Measurements from ENCODE around the gene ZBTB20. TPM values are rescaled to one million over a fixed set of nuclear protein-coding genes. Genes with fewer than 3 reads are reported as not detected.

Gene ZBTB20
- total and polyA plus RNA-seq, 12 donors, result 2.8 to 167 (median 108) TPM

DNA sequence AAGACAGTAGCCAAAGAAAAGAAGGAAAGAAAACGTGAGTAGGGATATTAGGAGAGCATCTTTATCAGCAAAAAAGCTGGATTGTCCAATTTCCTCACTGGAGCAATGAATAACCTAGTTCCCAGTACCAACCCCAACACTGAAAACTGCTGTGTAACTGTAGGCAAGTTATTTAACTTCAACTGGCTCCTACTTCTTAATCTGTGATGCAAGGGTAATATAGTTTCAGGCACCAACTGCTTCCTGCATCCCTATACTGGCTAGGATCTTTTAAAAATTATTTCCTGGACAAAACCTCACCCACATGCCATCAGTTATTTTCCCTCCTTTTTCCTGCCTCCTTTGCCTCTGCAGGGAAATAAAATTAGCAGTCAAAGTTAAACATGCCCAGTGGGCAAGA is 59.6 kb downstream of the ZBTB20 start:
- H3K9me3 ChIP-seq (replicated peaks in 1 of 3), result no peaks in the 10 kb centered on the region
- no peak for DNase-seq
- no peaks in the 10 kb centered on the region for H3K27me3 ChIP-seq
- 61 to 73% (median 68%) methylated on average over 1 of the region's 1 CpG for WGBS, 4 donors
- H3K27ac ChIP-seq, result no peak overlapping the region
- TF ChIP-seq, protein P1, sequence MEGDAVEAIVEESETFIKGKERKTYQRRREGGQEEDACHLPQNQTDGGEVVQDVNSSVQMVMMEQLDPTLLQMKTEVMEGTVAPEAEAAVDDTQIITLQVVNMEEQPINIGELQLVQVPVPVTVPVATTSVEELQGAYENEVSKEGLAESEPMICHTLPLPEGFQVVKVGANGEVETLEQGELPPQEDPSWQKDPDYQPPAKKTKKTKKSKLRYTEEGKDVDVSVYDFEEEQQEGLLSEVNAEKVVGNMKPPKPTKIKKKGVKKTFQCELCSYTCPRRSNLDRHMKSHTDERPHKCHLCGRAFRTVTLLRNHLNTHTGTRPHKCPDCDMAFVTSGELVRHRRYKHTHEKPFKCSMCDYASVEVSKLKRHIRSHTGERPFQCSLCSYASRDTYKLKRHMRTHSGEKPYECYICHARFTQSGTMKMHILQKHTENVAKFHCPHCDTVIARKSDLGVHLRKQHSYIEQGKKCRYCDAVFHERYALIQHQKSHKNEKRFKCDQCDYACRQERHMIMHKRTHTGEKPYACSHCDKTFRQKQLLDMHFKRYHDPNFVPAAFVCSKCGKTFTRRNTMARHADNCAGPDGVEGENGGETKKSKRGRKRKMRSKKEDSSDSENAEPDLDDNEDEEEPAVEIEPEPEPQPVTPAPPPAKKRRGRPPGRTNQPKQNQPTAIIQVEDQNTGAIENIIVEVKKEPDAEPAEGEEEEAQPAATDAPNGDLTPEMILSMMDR (IDR thresholded peaks at IDR 0.05), result no peak
- no peak for TF ChIP-seq POLR2A (IDR thresholded peaks at IDR 0.05)
- intact Hi-C loops (cut with DNase I), result no loop called here
- no peaks in the 10 kb centered on the region for H3K36me3 ChIP-seq (replicated peaks in 1 of 2)
- no peak overlapping the region for H3K4me3 ChIP-seq
- H3K4me1 ChIP-seq (replicated peaks in 1 of 2), result peaks cover 0 to 35% of the 10 kb centered on the region in 2 donors

DNA sequence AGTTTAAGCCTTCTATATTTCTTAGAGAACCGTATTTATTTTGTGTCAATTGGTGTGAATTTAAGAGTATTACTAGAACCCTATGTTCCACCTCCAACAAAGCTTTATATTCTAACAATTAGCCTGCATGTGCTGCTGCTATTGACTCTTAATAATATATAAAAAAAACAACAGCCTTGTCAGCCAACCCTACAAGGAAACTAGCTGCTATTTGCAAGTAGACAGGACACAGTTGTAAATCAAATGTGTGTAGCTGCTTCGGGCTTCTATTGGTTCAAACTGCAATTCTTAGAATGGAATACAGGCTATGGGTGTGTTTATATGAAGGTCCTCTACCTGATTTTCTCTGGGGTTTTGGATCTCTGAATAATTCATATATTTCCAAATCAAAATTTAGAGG is 60.7 kb downstream of the ZBTB20 start:
- Histone ChIP-seq H3K27ac (no peak overlapping the region), H3K27me3 (no peaks in the 10 kb centered on the region), H3K9me3 (replicated peaks in 1 of 3) (no peaks in the 10 kb centered on the region), H3K4me3 (no peak overlapping the region), H3K36me3 (replicated peaks in 1 of 2) (no peaks in the 10 kb centered on the region), H3K4me1 (replicated peaks in 1 of 2) (peaks cover 0 to 38% of the 10 kb centered on the region in 2 donors)
- no peak for DNase-seq
- 64 to 83% (median 70%) methylated on average over 2 of the region's 2 CpGs for WGBS, 4 donors
- intact Hi-C loops (cut with DNase I), result no loop called here
- TF ChIP-seq, protein P1 (IDR thresholded peaks at IDR 0.05), result no peak
- TF ChIP-seq POLR2A (IDR thresholded peaks at IDR 0.05), result no peak

DNA sequence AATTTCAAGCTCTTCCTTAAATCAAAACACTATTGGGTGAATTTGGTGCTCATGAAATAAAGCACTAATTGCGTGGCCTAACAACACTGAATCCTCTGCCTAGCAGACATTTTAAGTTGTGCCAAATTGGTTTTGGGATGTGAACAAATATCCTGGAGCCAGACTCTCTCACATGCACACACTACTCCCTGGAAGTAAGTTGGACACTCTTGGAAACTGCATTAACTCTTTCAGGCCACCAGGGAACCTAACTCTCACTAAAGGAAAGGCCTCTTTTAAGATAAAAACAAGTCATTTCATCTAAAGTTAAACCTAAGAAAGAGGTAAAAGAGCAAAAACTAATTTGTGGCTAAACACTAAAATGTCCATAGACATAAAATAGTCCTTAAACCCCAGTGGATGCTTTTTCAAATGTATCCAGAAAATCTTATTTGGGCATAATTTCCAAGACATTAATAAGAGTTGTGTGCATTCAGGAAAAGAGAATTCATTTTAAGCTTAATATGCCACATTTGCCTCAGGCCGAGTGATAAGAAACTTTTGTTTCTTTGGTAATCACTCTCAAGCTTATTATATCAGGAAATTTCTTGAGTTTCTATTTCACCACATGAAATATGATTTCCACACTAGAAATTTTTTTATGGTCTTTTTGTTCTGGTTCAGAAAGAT is 61.8 kb downstream of the ZBTB20 start:
- intact Hi-C loops (cut with DNase I), result no loop called here
- H3K4me1 ChIP-seq (replicated peaks in 1 of 2), result peaks cover 0 to 38% of the 10 kb centered on the region in 2 donors
- H3K27ac ChIP-seq, result peak overlapping the region in 1 of 5 donors; percentile 35
- H3K36me3 ChIP-seq (replicated peaks in 1 of 2), result no peaks in the 10 kb centered on the region
- H3K9me3 ChIP-seq (replicated peaks in 1 of 3), result peaks cover 0 to 5% (median 0%) of the 10 kb centered on the region in 3 donors
- H3K4me3 ChIP-seq, result no peak overlapping the region
- TF ChIP-seq POLR2A (IDR thresholded peaks at IDR 0.05), result no peak
- TF ChIP-seq, protein P1 (IDR thresholded peaks at IDR 0.05), result peak in 1 of 6 experiments; percentile 12
- WGBS, 4 donors, result 61 to 78% (median 67%) methylated on average over 2 of the region's 2 CpGs
- no peak for DNase-seq
- no peaks in the 10 kb centered on the region for H3K27me3 ChIP-seq

DNA sequence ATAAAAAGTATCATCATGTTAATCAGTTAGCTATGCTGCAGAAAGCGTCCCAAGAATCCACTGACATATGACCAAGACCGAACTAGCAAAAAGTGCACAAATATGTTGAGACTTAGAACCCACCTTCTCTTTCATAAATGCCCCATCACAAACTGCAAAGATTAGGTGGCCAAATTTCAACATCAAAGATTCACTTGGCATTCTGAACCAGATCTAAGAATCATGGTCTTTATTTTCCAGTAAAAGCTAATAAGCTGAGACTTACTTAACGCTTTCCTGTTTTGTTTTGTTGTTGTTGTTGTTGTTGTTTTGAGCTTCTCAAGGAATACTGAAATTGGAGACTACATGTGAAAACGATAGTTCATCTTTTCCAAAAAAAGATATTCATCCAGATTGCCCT is 62.4 kb downstream of the ZBTB20 start:
- Histone ChIP-seq H3K9me3 (replicated peaks in 1 of 3) (peaks cover 0 to 5% (median 0%) of the 10 kb centered on the region in 3 donors), H3K4me1 (replicated peaks in 1 of 2) (peaks cover 0 to 37% of the 10 kb centered on the region in 2 donors), H3K36me3 (replicated peaks in 1 of 2) (no peaks in the 10 kb centered on the region), H3K4me3 (no peak overlapping the region), H3K27ac (peak overlapping the region in 1 of 5 donors; percentile 7), H3K27me3 (no peaks in the 10 kb centered on the region)
- no peak for DNase-seq
- intact Hi-C loops (cut with DNase I), result no loop called here
- 89 to 95% (median 91%) methylated on average over 4 of the region's 4 CpGs for WGBS, 4 donors
- TF ChIP-seq POLR2A (IDR thresholded peaks at IDR 0.05), result no peak
- TF ChIP-seq, protein P1 (IDR thresholded peaks at IDR 0.05), result no peak
